Mammary epithelial cell (primary cell): ENCODE results near the gene TMA7.

Source experiments
- EZH2 ChIP-seq: IDR thresholded peaks from 2 replicates; pipeline ENCODE4 v1.6.1; 2012; ENCODE audit warnings: low read length, inconsistent platforms, borderline replicate concordance
- TF ChIP-seq, protein P1 (sequence below), 2 donors: IDR thresholded peaks in 1 of 2; conservative IDR thresholded peaks in 1 of 2; 2 replicates each; pipeline ENCODE4 v1.5.1; 2011 to 2012; ENCODE audit warnings: inconsistent platforms in 2 of 2, low read length in 2 of 2, mild to moderate bottlenecking in 2 of 2, control low read depth in 1 of 2, low read depth in 1 of 2; ENCODE audit not compliant: insufficient read depth in 1 of 2; ENCODE audit errors: extremely low read depth in 1 of 2

- TF ChIP-seq, protein P1, sequence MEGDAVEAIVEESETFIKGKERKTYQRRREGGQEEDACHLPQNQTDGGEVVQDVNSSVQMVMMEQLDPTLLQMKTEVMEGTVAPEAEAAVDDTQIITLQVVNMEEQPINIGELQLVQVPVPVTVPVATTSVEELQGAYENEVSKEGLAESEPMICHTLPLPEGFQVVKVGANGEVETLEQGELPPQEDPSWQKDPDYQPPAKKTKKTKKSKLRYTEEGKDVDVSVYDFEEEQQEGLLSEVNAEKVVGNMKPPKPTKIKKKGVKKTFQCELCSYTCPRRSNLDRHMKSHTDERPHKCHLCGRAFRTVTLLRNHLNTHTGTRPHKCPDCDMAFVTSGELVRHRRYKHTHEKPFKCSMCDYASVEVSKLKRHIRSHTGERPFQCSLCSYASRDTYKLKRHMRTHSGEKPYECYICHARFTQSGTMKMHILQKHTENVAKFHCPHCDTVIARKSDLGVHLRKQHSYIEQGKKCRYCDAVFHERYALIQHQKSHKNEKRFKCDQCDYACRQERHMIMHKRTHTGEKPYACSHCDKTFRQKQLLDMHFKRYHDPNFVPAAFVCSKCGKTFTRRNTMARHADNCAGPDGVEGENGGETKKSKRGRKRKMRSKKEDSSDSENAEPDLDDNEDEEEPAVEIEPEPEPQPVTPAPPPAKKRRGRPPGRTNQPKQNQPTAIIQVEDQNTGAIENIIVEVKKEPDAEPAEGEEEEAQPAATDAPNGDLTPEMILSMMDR (conservative IDR thresholded peaks at IDR 0.05 in 1 of 2, IDR thresholded peaks at IDR 0.05 in 1 of 2; ENCODE audit: extremely low read depth in 1 of 2, insufficient read depth in 1 of 2, low read depth in 1 of 2, low read length in 2 of 2), result no peak
- no peak for TF ChIP-seq EZH2
Observed at GRCh38 chr3:48426401-48426909, 13.6 kb upstream of the TMA7 start.
